H1 (cell line): ENCODE results near the gene COLEC11. TPM values are rescaled to one million over a fixed set of nuclear protein-coding genes. Genes with fewer than 3 reads are reported as not detected.

Source experiments
- CTCF ChIA-PET: fragments of 300-600 bp; sonication (Branson Sonifier 250); formaldehyde crosslinking; loops from one replicate; lab custom pipeline; 2021; ENCODE audit not compliant: partially characterized antibody; lab: Charles Lee
- POLR2A ChIA-PET: fragments of 300-600 bp; sonication (Branson Sonifier 250); formaldehyde crosslinking; loops from one replicate; lab custom pipeline; 2021; ENCODE audit warnings: inconsistent platforms; ENCODE audit not compliant: partially characterized antibody; lab: Charles Lee
- DNase-seq, 2 experiments: peaks; one replicate each; pipeline versions ENCODE4 v3.0.0 to v3.0.0-alpha.2; 2010 to 2022; ENCODE audit warnings: low spot score in 2 of 2, low read depth in 1 of 2, mixed read lengths in 1 of 2
- FAIRE-seq: peaks from 2 replicates; lab custom pipeline; 2011; peaks lifted over from hg19 to GRCh38; lab: Jason Lieb, UNC
- H2AFZ ChIP-seq: 2 replicates; pipeline ENCODE4 v1.8.1; 2012; ENCODE audit warnings: low read length, inconsistent platforms
- H2AK5ac ChIP-seq: 2 replicates; pipeline ENCODE4 v1.6.1; 2013; ENCODE audit warnings: low read depth, low read length
- H2BK120ac ChIP-seq: replicated peaks from 2 replicates; pipeline ENCODE3; 2013; ENCODE audit warnings: low read depth, low read length, inconsistent platforms
- H2BK12ac ChIP-seq: 2 replicates; pipeline ENCODE4 v1.6.1; 2013; ENCODE audit warnings: low read depth, low read length
- H2BK15ac ChIP-seq: 2 replicates; pipeline ENCODE4 v1.6.1; 2013; ENCODE audit warnings: low read length
- H2BK20ac ChIP-seq: 2 replicates; pipeline ENCODE4 v1.6.1; 2013; ENCODE audit warnings: low read length
- H2BK5ac ChIP-seq: 2 replicates; pipeline ENCODE4 v1.6.1; 2013; ENCODE audit warnings: low read depth, low read length
- H3K14ac ChIP-seq: 2 replicates; pipeline ENCODE4 v1.6.1; 2013; ENCODE audit warnings: inconsistent platforms; ENCODE audit not compliant: insufficient read length
- H3K18ac ChIP-seq: 2 replicates; pipeline ENCODE4 v1.6.1; 2013; ENCODE audit warnings: low read length; ENCODE audit errors: extremely low read depth
- H3K23ac ChIP-seq: 2 replicates; pipeline ENCODE4 v1.6.1; 2013; ENCODE audit warnings: inconsistent platforms; ENCODE audit not compliant: insufficient read length
- H3K23me2 ChIP-seq: 2 replicates; pipeline ENCODE4 v1.6.1; 2013; ENCODE audit warnings: low read depth, low read length
- H3K27ac ChIP-seq: 2 replicates; pipeline ENCODE4 v1.6.1; 2011; ENCODE audit warnings: low read depth, low read length, inconsistent platforms
- H3K27me3 ChIP-seq, 4 experiments: replicated peaks in 1 of 4; 1 replicate in 1 of 4; 2 replicates in 3 of 4; pipeline versions ENCODE4 v1.6.1 to v1.8.1; 2011 to 2013; ENCODE audit warnings: low read length in 3 of 4, mild to moderate bottlenecking in 3 of 4, inconsistent platforms in 2 of 4, mixed read lengths in 2 of 4, moderate library complexity in 1 of 4; ENCODE audit not compliant: control insufficient read depth in 3 of 4, insufficient read depth in 3 of 4; ENCODE audit errors: extremely low read depth in 1 of 4
- H3K36me3 ChIP-seq, 4 experiments: 2 replicates each; pipeline versions ENCODE4 v1.6.1 to v1.8.1; 2011 to 2013; ENCODE audit warnings: mild to moderate bottlenecking in 4 of 4, low read length in 3 of 4, moderate library complexity in 2 of 4, control low read depth in 1 of 4, inconsistent platforms in 1 of 4; ENCODE audit not compliant: insufficient read depth in 4 of 4, control insufficient read depth in 2 of 4
- H3K4ac ChIP-seq: replicated peaks from 2 replicates; pipeline ENCODE3; 2013; ENCODE audit warnings: low read length, low read depth, mixed read lengths, inconsistent platforms; ENCODE audit not compliant: insufficient read length
- H3K4me1 ChIP-seq, 4 experiments: replicated peaks in 1 of 4; 1 replicate in 1 of 4; 2 replicates in 3 of 4; pipeline versions ENCODE4 v1.6.1 to v1.8.1; 2011 to 2013; ENCODE audit warnings: low read length in 3 of 4, inconsistent platforms in 2 of 4, mixed read lengths in 1 of 4; ENCODE audit not compliant: insufficient read depth in 4 of 4, control insufficient read depth in 3 of 4
- H3K4me2 ChIP-seq, 2 experiments: 2 replicates each; pipeline versions ENCODE4 v1.6.1 to v1.8.1; 2011 to 2013; ENCODE audit warnings: low read depth in 2 of 2, low read length in 2 of 2, control low read depth in 1 of 2, inconsistent platforms in 1 of 2, mild to moderate bottlenecking in 1 of 2; ENCODE audit not compliant: insufficient read depth in 1 of 2
- H3K4me3 ChIP-seq, 4 experiments: fragments of 200-600, 300-600 bp in 1 of 4; sonication (generic), shearing (Covaris generic), sonication (Bioruptor Twin) in 1 of 4; 2 replicates each; pipeline versions ENCODE4 v1.5.1 to v1.8.1; 2011 to 2016; ENCODE audit warnings: low read length in 4 of 4, low read depth in 3 of 4, control low read depth in 2 of 4, inconsistent platforms in 2 of 4, mild to moderate bottlenecking in 2 of 4, mixed read lengths in 1 of 4, moderate library complexity in 1 of 4; ENCODE audit not compliant: insufficient read depth in 2 of 4; ENCODE audit errors: extremely low read depth in 1 of 4
- H3K56ac ChIP-seq: replicated peaks from 2 replicates; pipeline ENCODE3; 2013; ENCODE audit warnings: low read depth, mild to moderate bottlenecking, mixed read lengths, low read length, inconsistent platforms; ENCODE audit not compliant: insufficient read length
- H3K79me1 ChIP-seq: 2 replicates; pipeline ENCODE4 v1.6.1; 2013; ENCODE audit warnings: low read depth, low read length, control low read depth
- H3K79me2 ChIP-seq, 2 experiments: 2 replicates each; pipeline versions ENCODE4 v1.6.1 to v1.8.1; 2012 to 2013; ENCODE audit warnings: low read length in 2 of 2, mild to moderate bottlenecking in 2 of 2, inconsistent platforms in 1 of 2; ENCODE audit not compliant: insufficient read depth in 2 of 2, control insufficient read depth in 1 of 2
- H3K9ac ChIP-seq, 4 experiments: replicated peaks in 1 of 4; 1 replicate in 1 of 4; 2 replicates in 3 of 4; pipeline versions ENCODE4 v1.6.1 to v1.8.1; 2011 to 2013; ENCODE audit warnings: low read depth in 3 of 4, low read length in 3 of 4, control low read depth in 2 of 4, mild to moderate bottlenecking in 2 of 4, moderate library complexity in 2 of 4, inconsistent platforms in 1 of 4; ENCODE audit errors: extremely low read depth in 1 of 4
- H3K9me3 ChIP-seq, 2 experiments: 2 replicates each; pipeline versions ENCODE4 v1.6.1 to v1.8.1; 2012 to 2013; ENCODE audit warnings: mild to moderate bottlenecking in 2 of 2, moderate library complexity in 2 of 2, control low read depth in 1 of 2, inconsistent platforms in 1 of 2, low read depth in 1 of 2, low read length in 1 of 2, mixed read lengths in 1 of 2; ENCODE audit not compliant: insufficient read depth in 2 of 2
- H4K20me1 ChIP-seq, 2 experiments: replicated peaks in 1 of 2; 2 replicates each; pipeline versions ENCODE3 to v1.8.1; 2011 to 2013; ENCODE audit warnings: inconsistent platforms in 2 of 2, low read length in 2 of 2, mild to moderate bottlenecking in 1 of 2; ENCODE audit not compliant: insufficient read depth in 2 of 2, control insufficient read depth in 1 of 2
- H4K5ac ChIP-seq: 2 replicates; pipeline ENCODE4 v1.6.1; 2013; ENCODE audit warnings: low read length, low read depth, mixed read lengths, inconsistent platforms; ENCODE audit not compliant: insufficient read length
- H4K8ac ChIP-seq: 2 replicates; pipeline ENCODE4 v1.8.0; 2013; ENCODE audit warnings: mild to moderate bottlenecking, moderate library complexity, low read length, inconsistent platforms; ENCODE audit not compliant: insufficient read depth; ENCODE audit errors: extremely low read depth
- H4K91ac ChIP-seq: replicated peaks from 2 replicates; pipeline ENCODE3; 2013; ENCODE audit warnings: low read length, mixed read lengths, inconsistent platforms; ENCODE audit not compliant: insufficient read length
- CEBPB ChIP-seq: IDR thresholded peaks from 2 replicates; pipeline ENCODE4 v1.6.1; 2012; ENCODE audit warnings: low read depth, low read length
- EGR1 ChIP-seq: IDR thresholded peaks from 2 replicates; pipeline ENCODE4 v1.6.1; 2011; ENCODE audit warnings: low read depth, low read length, borderline replicate concordance
- HDAC2 ChIP-seq, 2 experiments: fragments of 300-600 bp in 1 of 2; sonication (generic) in 1 of 2; IDR thresholded peaks; 2 replicates each; pipeline ENCODE4 v1.6.1; 2011 to 2012; ENCODE audit warnings: low read depth in 2 of 2, low read length in 2 of 2, mild to moderate bottlenecking in 2 of 2, moderate library complexity in 2 of 2, borderline replicate concordance in 1 of 2, inconsistent platforms in 1 of 2
- HDAC6 ChIP-seq: IDR thresholded peaks from one replicate; pipeline ENCODE4 v1.7.1; 2012; ENCODE audit warnings: low read depth, mild to moderate bottlenecking, inconsistent platforms, low read length, moderate library complexity
- JUN ChIP-seq: IDR thresholded peaks from 2 replicates; pipeline ENCODE4 v1.6.1; 2011; ENCODE audit warnings: low read depth, mild to moderate bottlenecking, improper control_type of control experiment, low read length
- NANOG ChIP-seq: IDR thresholded peaks from 2 replicates; pipeline ENCODE4 v1.6.1; 2011; ENCODE audit warnings: low read length, low read depth, mild to moderate bottlenecking, inconsistent platforms; ENCODE audit not compliant: insufficient read depth, poor library complexity, severe bottlenecking
- SAP30 ChIP-seq: fragments of 300-600 bp; sonication (generic); IDR thresholded peaks from 2 replicates; pipeline ENCODE4 v1.7.1; 2012; ENCODE audit warnings: low read length, moderate library complexity, mild to moderate bottlenecking, inconsistent platforms; ENCODE audit not compliant: insufficient read depth, insufficient replicate concordance
- TBP ChIP-seq: IDR thresholded peaks from 2 replicates; pipeline ENCODE4 v1.6.1; 2011; ENCODE audit warnings: low read depth, low read length, improper control_type of control experiment
- YY1 ChIP-seq: IDR thresholded peaks from 2 replicates; pipeline ENCODE4 v1.6.1; 2011; ENCODE audit warnings: low read depth, mild to moderate bottlenecking, low read length
- WGBS, 2 experiments: shearing (Covaris generic) in 1 of 2; methylation state at CpG; one replicate each; pipeline versions ENCODE4 v1.1.6 to v1.1.7; 2013 to 2015; ENCODE audit warnings: low lambda C conversion rate in 2 of 2, mixed read lengths in 2 of 2, inconsistent platforms in 1 of 2, low coverage in 1 of 2, missing lambda C conversion rate in 1 of 2; ENCODE audit not compliant: insufficient replicate concordance in 2 of 2, insufficient coverage in 1 of 2, insufficient read length in 1 of 2; ENCODE audit errors: extremely low coverage in 1 of 2, missing lambda C conversion rate in 1 of 2; 5-methylcytosine and 5-hydroxymethylcytosine counted together
- polyA plus RNA-seq, 7 experiments: library from polyadenylated mRNA; depleted of rRNA in 3 of 7; stranded (reverse) in 5 of 7; unstranded in 2 of 7; fragments of >200 nt in 5 of 7; fragments of 200-250 nt in 2 of 7; gene quantifications; 1 replicate in 5 of 7; 2 replicates in 1 of 7; 4 replicates in 1 of 7; pipeline versions ENCODE4 v1.2.1 to v1.2.3, GENCODE V29; 2011 to 2013; ENCODE audit warnings: missing spikeins in 2 of 7, mixed read lengths in 2 of 7
- total RNA-seq: library from RNA; stranded (reverse); fragmentation: NEBNext Ultra II Directional; extraction: Animal tissue kit (Norgen Biotek cat#: 25700); gene quantifications from 2 replicates; pipeline ENCODE4 v1.2.1, GENCODE V29; 2021
- TF ChIP-seq, protein P1 (sequence below): IDR thresholded peaks from 2 replicates; pipeline ENCODE4 v1.6.1; 2011; ENCODE audit warnings: low read depth, mild to moderate bottlenecking, low read length; ENCODE audit not compliant: insufficient read depth

COLEC11 gene
- total and polyA plus RNA-seq, 2 of the 8 experiments (the other 6 are each of a cell fraction or from before 2014, with no cell fraction given), result 0.47 to 0.80 TPM

GRCh38 chr2:3677436-3677835 is 82.5 kb downstream of the COLEC11 start:
- Histone ChIP-seq H3K79me2 (no peaks in the 10 kb centered on the region), H3K4ac (no peak overlapping the region), H3K4me3 (no peak overlapping the region), H3K27me3 (no peaks in the 10 kb centered on the region; a peak in 1 of 7 replicates), H3K9me3 (no peaks in the 10 kb centered on the region), H2BK5ac (no peak overlapping the region), H2BK12ac (no peak overlapping the region), H3K14ac (no peak overlapping the region), H2AK5ac (no peak overlapping the region), H3K36me3 (no peaks in the 10 kb centered on the region), H2AFZ (no peak overlapping the region), H2BK20ac (no peak overlapping the region), H4K20me1 (no peaks in the 10 kb centered on the region), H4K8ac (no peak overlapping the region), H3K4me2 (no peak overlapping the region), H3K23ac (no peak overlapping the region), H3K9ac (no peak overlapping the region), H4K91ac (no peak overlapping the region), H2BK120ac (no peak overlapping the region), H3K18ac (no peak overlapping the region), H2BK15ac (no peak overlapping the region), H3K56ac (no peak overlapping the region), H3K79me1 (no peaks in the 10 kb centered on the region), H3K4me1 (no peaks in the 10 kb centered on the region), H3K27ac (no peak overlapping the region), H4K5ac (no peak overlapping the region), H3K23me2 (no peaks in the 10 kb centered on the region)
- 88% methylated on average over 9 of the region's 9 CpGs; no CpG with 5 or more reads in 1 of the 2 experiments for WGBS, 2 experiments
- CTCF ChIA-PET, result no interaction called here
- POLR2A ChIA-PET, result no interaction called here
- DNase-seq, result no peak
- no peak for TF ChIP-seq CEBPB
- no peak for TF ChIP-seq HDAC6
- TF ChIP-seq EGR1, result no peak
- TF ChIP-seq NANOG, result no peak
- TF ChIP-seq YY1, result no peak
- TF ChIP-seq, protein P1, sequence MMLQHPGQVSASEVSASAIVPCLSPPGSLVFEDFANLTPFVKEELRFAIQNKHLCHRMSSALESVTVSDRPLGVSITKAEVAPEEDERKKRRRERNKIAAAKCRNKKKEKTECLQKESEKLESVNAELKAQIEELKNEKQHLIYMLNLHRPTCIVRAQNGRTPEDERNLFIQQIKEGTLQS, result no peak
- no peak for TF ChIP-seq JUN
- no peak for TF ChIP-seq SAP30
- no peak for TF ChIP-seq HDAC2 (IDR thresholded peaks at IDR 0.05; ENCODE audit: borderline replicate concordance in 1 of 2, low read depth in 2 of 2, low read length in 2 of 2)
- no peak for TF ChIP-seq TBP
- no peak for FAIRE-seq
